ENCODE results near the gene SYMPK.

SYMPK gene

DNA sequence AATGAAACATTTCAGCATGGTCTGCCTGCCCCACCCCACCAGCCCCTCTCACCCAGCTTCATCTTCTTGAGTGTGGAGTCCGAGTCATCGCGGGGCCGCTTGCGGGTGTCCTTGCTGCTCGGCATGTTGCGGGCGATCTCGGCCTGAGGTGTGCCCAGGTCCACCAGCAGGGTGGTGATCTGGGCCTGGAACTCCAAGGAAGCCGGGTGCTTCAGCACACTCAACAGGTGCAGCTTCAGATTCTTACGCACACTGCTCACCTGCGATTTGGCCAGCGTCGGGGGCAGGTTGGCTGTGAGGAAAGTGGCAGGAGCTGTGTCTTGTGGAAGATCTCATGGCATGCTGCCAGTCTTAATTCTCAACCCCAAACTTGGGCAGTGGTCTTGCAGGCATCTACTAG lies 20.7 kb downstream of the SYMPK start:
- no peaks in the 10 kb centered on the region for H3K79me2 ChIP-seq (ENCODE audit: control insufficient read depth, low read length)
- H3F3A ChIP-seq (ENCODE audit: control insufficient read depth, insufficient read depth), result no peaks in the 10 kb centered on the region
- H3K4me2 ChIP-seq (ENCODE audit: low read length), result no peak overlapping the region
- H3K9me3 ChIP-seq (ENCODE audit: control insufficient read depth, insufficient read depth, low read length), result no peaks in the 10 kb centered on the region
- no peaks in the 10 kb centered on the region for H3K9me2 ChIP-seq (replicated peaks; ENCODE audit: control insufficient read depth, low read length)
- no peaks in the 10 kb centered on the region for H3K27me3 ChIP-seq (ENCODE audit: control insufficient read depth, low read length)
- TF ChIP-seq EZH2phosphoT487 (IDR thresholded peaks at IDR 0.05; ENCODE audit: borderline replicate concordance, low read length), result no peak
- TF ChIP-seq, protein P1, sequence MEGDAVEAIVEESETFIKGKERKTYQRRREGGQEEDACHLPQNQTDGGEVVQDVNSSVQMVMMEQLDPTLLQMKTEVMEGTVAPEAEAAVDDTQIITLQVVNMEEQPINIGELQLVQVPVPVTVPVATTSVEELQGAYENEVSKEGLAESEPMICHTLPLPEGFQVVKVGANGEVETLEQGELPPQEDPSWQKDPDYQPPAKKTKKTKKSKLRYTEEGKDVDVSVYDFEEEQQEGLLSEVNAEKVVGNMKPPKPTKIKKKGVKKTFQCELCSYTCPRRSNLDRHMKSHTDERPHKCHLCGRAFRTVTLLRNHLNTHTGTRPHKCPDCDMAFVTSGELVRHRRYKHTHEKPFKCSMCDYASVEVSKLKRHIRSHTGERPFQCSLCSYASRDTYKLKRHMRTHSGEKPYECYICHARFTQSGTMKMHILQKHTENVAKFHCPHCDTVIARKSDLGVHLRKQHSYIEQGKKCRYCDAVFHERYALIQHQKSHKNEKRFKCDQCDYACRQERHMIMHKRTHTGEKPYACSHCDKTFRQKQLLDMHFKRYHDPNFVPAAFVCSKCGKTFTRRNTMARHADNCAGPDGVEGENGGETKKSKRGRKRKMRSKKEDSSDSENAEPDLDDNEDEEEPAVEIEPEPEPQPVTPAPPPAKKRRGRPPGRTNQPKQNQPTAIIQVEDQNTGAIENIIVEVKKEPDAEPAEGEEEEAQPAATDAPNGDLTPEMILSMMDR (IDR thresholded peaks at IDR 0.05; ENCODE audit: low read depth, low read length, poor library complexity, severe bottlenecking), result no peak
- H3K27ac ChIP-seq (ENCODE audit: low read depth, low read length), result no peak overlapping the region
- H3K36me3 ChIP-seq (ENCODE audit: control insufficient read depth, low read length), result peaks cover 87% of the 10 kb centered on the region
- no peaks in the 10 kb centered on the region for H3K4me1 ChIP-seq (ENCODE audit: control insufficient read depth, low read length)
- H3K4me3 ChIP-seq (ENCODE audit: low read length), result no peak overlapping the region
- no peaks in the 10 kb centered on the region for H4K20me1 ChIP-seq (ENCODE audit: control insufficient read depth, insufficient read depth, low read depth, low read length)

DNA sequence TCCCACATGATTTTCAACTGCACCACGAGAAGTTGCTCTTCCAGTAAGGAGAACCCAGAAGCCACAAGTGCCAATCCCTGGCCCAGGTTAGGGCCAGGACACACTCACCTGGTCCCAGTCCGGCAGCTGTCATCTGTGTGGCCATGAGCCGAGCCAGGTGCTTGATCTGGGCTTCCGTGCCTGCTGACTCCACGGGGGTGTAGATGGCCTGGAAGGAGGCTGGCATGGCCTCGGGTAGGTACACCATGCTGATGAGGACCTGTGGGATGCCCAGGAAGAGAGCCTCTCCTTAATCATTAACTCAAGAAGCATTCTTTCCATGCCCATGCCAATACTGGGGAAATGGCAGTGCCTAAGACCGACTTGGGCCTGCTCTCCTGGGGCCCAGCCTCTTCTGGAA lies 28.0 kb downstream of the SYMPK start:
- Histone ChIP-seq H3K36me3 (ENCODE audit: control insufficient read depth, low read length) (peaks cover 74% of the 10 kb centered on the region), H3K79me2 (ENCODE audit: control insufficient read depth, low read length) (no peaks in the 10 kb centered on the region), H3K27me3 (ENCODE audit: control insufficient read depth, low read length) (no peaks in the 10 kb centered on the region), H4K20me1 (ENCODE audit: control insufficient read depth, insufficient read depth, low read depth, low read length) (no peaks in the 10 kb centered on the region), H3K9me2 (replicated peaks; ENCODE audit: control insufficient read depth, low read length) (no peaks in the 10 kb centered on the region), H3K4me2 (ENCODE audit: low read length) (no peak overlapping the region), H3K27ac (ENCODE audit: low read depth, low read length) (no peak overlapping the region), H3F3A (ENCODE audit: control insufficient read depth, insufficient read depth) (no peaks in the 10 kb centered on the region), H3K4me1 (ENCODE audit: control insufficient read depth, low read length) (no peaks in the 10 kb centered on the region), H3K4me3 (ENCODE audit: low read length) (no peak overlapping the region), H3K9me3 (ENCODE audit: control insufficient read depth, insufficient read depth, low read length) (no peaks in the 10 kb centered on the region)
- TF ChIP-seq, protein P1 (IDR thresholded peaks at IDR 0.05; ENCODE audit: low read depth, low read length, poor library complexity, severe bottlenecking), result no peak
- TF ChIP-seq EZH2phosphoT487 (IDR thresholded peaks at IDR 0.05; ENCODE audit: borderline replicate concordance, low read length), result no peak

GRCh38 chr19:45828945-45829344 lies 34.0 kb downstream of the SYMPK start:
- Histone ChIP-seq H3F3A (ENCODE audit: control insufficient read depth, insufficient read depth) (no peaks in the 10 kb centered on the region), H3K36me3 (ENCODE audit: control insufficient read depth, low read length) (peaks cover 82% of the 10 kb centered on the region), H3K27me3 (ENCODE audit: control insufficient read depth, low read length) (no peaks in the 10 kb centered on the region), H3K9me2 (replicated peaks; ENCODE audit: control insufficient read depth, low read length) (no peaks in the 10 kb centered on the region), H3K27ac (ENCODE audit: low read depth, low read length) (no peak overlapping the region), H3K4me1 (ENCODE audit: control insufficient read depth, low read length) (no peaks in the 10 kb centered on the region), H3K4me2 (ENCODE audit: low read length) (no peak overlapping the region), H3K4me3 (ENCODE audit: low read length) (no peak overlapping the region), H3K79me2 (ENCODE audit: control insufficient read depth, low read length) (no peaks in the 10 kb centered on the region), H3K9me3 (ENCODE audit: control insufficient read depth, insufficient read depth, low read length) (no peaks in the 10 kb centered on the region), H4K20me1 (ENCODE audit: control insufficient read depth, insufficient read depth, low read depth, low read length) (no peaks in the 10 kb centered on the region)
- TF ChIP-seq, protein P1 (IDR thresholded peaks at IDR 0.05; ENCODE audit: low read depth, low read length, poor library complexity, severe bottlenecking), result no peak
- no peak for TF ChIP-seq EZH2phosphoT487 (IDR thresholded peaks at IDR 0.05; ENCODE audit: borderline replicate concordance, low read length)

DNA sequence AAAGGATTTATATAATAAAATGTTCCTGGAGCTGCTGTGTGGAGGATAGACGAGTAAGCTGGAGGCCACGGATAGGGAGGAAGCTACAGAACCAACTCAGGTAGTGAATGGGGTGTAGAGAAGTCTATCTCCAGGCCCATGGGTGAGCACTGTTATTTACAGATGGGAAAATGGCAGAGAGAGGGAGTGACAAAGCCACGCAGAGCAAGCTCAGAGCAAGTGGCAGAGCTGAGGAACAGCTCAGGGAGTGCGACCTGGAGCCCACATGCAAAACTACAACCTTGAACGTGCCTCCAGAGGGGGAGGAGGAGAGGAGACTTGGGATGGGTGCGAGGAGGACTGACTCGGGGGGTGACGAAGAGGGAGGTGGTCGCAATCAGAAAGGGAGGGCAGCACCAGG lies 34.4 kb downstream of the SYMPK start:
- no peak overlapping the region for H3K27ac ChIP-seq (ENCODE audit: low read depth, low read length)
- no peaks in the 10 kb centered on the region for H3K4me1 ChIP-seq (ENCODE audit: control insufficient read depth, low read length)
- H4K20me1 ChIP-seq (ENCODE audit: control insufficient read depth, insufficient read depth, low read depth, low read length), result no peaks in the 10 kb centered on the region
- H3K4me3 ChIP-seq (ENCODE audit: low read length), result no peak overlapping the region
- no peaks in the 10 kb centered on the region for H3K79me2 ChIP-seq (ENCODE audit: control insufficient read depth, low read length)
- no peaks in the 10 kb centered on the region for H3K27me3 ChIP-seq (ENCODE audit: control insufficient read depth, low read length)
- H3K9me2 ChIP-seq (replicated peaks; ENCODE audit: control insufficient read depth, low read length), result no peaks in the 10 kb centered on the region
- H3K4me2 ChIP-seq (ENCODE audit: low read length), result no peak overlapping the region
- H3K9me3 ChIP-seq (ENCODE audit: control insufficient read depth, insufficient read depth, low read length), result no peaks in the 10 kb centered on the region
- H3K36me3 ChIP-seq (ENCODE audit: control insufficient read depth, low read length), result peaks cover 84% of the 10 kb centered on the region
- TF ChIP-seq, protein P1 (IDR thresholded peaks at IDR 0.05; ENCODE audit: low read depth, low read length, poor library complexity, severe bottlenecking), result no peak
- TF ChIP-seq EZH2phosphoT487 (IDR thresholded peaks at IDR 0.05; ENCODE audit: borderline replicate concordance, low read length), result no peak
- no peaks in the 10 kb centered on the region for H3F3A ChIP-seq (ENCODE audit: control insufficient read depth, insufficient read depth)

Data from DOHH2 (cell line).